Upper lobe of left lung (tissue), 4 donors: Measurements from ENCODE around the gene GUCY1A1.

Experiments
- CTCF ChIP-seq, 6 experiments: fragments of 450-650 bp in 4 of 6; fragments of 200-600 bp in 2 of 6; sonication (generic) in 2 of 6; IDR thresholded peaks; one replicate each; pipeline ENCODE4 v1.5.1; 2016 to 2019; ENCODE audit warnings: antibody characterized with exemption in 6 of 6
- EP300 ChIP-seq, 4 donors: sonication (generic); formaldehyde crosslinking; IDR thresholded peaks; one replicate each; pipeline ENCODE4 v1.5.1; 2017; ENCODE audit warnings: antibody characterized with exemption in 4 of 4, control low read depth in 2 of 4
- POLR2A ChIP-seq, 4 donors: fragments of 450-650 bp; IDR thresholded peaks; one replicate each; pipeline ENCODE4 v1.5.1; 2016 to 2017; ENCODE audit warnings: antibody characterized with exemption in 4 of 4, mild to moderate bottlenecking in 2 of 4
- POLR2AphosphoS5 ChIP-seq, 2 donors: sonication (generic); formaldehyde crosslinking; IDR thresholded peaks; one replicate each; pipeline ENCODE4 v1.5.1; 2017; ENCODE audit warnings: antibody characterized with exemption in 2 of 2

DNA sequence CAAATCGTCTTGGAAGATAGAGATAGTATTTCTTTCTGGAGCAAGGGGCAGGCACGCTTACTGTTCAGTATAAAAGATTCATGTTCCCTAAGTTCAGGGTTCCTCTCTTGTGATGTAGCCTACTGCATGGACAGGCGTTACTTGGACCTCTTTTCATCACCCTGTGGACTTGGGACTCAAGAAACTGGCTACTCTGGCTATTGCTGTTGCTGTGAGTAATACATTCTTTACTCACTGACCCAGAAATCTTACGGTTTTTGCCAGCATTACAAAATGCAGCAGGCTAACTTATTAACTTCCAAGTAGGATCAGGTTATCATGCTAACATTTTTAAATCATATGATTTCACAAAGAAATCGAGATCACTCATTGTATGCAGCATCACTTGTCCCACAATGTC lies 79.3 kb downstream of the GUCY1A1 start:
- TF ChIP-seq POLR2A (IDR thresholded peaks at IDR 0.05) (no peak), CTCF (IDR thresholded peaks at IDR 0.05) (no peak), POLR2AphosphoS5 (IDR thresholded peaks at IDR 0.05) (no peak), EP300 (IDR thresholded peaks at IDR 0.05) (no peak)
